ENCODE data around the gene CEP72. TPM values are rescaled to one million over a fixed set of nuclear protein-coding genes. Genes with fewer than 3 reads are reported as not detected.

The CEP72 gene
- total and polyA plus RNA-seq, 10 of the 15 experiments (the other 5 are each of a cell fraction or from before 2014, with no cell fraction given) = 0.35 to 13.5 (median 8.3) TPM

GRCh38 chr5:675111-675870, 63.2 kb downstream of the CEP72 start:
- FAIRE-seq = no peak
- Histone ChIP-seq H3K36me3 (ENCODE audit: control insufficient read depth in 2 of 2, insufficient read depth in 2 of 2, low read length in 1 of 2) (no peaks in the 10 kb centered on the region), H3K9ac (ENCODE audit: control insufficient read depth, insufficient read depth, low read length) (no peak overlapping the region), H3K9me3 (replicated peaks; ENCODE audit: control insufficient read depth, insufficient read depth, low read length) (no peaks in the 10 kb centered on the region), H4K20me1 (ENCODE audit: control insufficient read depth, insufficient read depth) (no peaks in the 10 kb centered on the region), H3K27ac (ENCODE audit: control insufficient read depth, insufficient read depth) (no peak overlapping the region), H3K4me2 (ENCODE audit: control insufficient read depth, insufficient read depth) (no peak overlapping the region), H2AFZ (ENCODE audit: control insufficient read depth, low read depth, low read length) (no peak overlapping the region), H3K4me3 (no peak overlapping the region), H3K79me2 (ENCODE audit: control insufficient read depth, insufficient read depth, low read length) (no peaks in the 10 kb centered on the region), H3K4me1 (ENCODE audit: control insufficient read depth, insufficient read depth, low read length) (no peaks in the 10 kb centered on the region), H3K27me3 (replicated peaks in 1 of 2; ENCODE audit: control insufficient read depth in 2 of 2, insufficient read depth in 2 of 2, low read length in 1 of 2) (no peaks in the 10 kb centered on the region)
- intact Hi-C loops (cut with micrococcal nuclease; ENCODE audit: unreplicated experiment) (no loop called here), in situ Hi-C loops (cut with MboI) (no loop called here)
- BruUV-seq (replicated peaks) = no TSS peak
- TF ChIP-seq POLR2AphosphoS5 (IDR thresholded peaks at IDR 0.05; ENCODE audit: low read length) = no peak
- no peak for TF ChIP-seq ELK1 (IDR thresholded peaks at IDR 0.05; ENCODE audit: low read depth, low read length)
- TF ChIP-seq EED (IDR thresholded peaks at IDR 0.05; ENCODE audit: low read depth) = no peak
- TF ChIP-seq MEF2A (IDR thresholded peaks at IDR 0.05; ENCODE audit: insufficient read depth, low read depth, low read length) = no peak
- TF ChIP-seq IRF3 (IDR thresholded peaks at IDR 0.05) = no peak
- no peak for TF ChIP-seq SIX5 (IDR thresholded peaks at IDR 0.05; ENCODE audit: low read depth, low read length, severe bottlenecking)
- TF ChIP-seq RCOR1 (conservative IDR thresholded peaks at IDR 0.05; ENCODE audit: low read depth, low read length) = no peak
- no peak for TF ChIP-seq JUND (IDR thresholded peaks at IDR 0.05; ENCODE audit: low read depth, low read length)
- TF ChIP-seq SMARCA5 (IDR thresholded peaks at IDR 0.05) = no peak
- no peak for TF ChIP-seq NFIC (IDR thresholded peaks at IDR 0.05; ENCODE audit: low read depth, low read length)
- TF ChIP-seq BCL11A (IDR thresholded peaks at IDR 0.05; ENCODE audit: low read depth, low read length) = no peak
- TF ChIP-seq ZNF384 (IDR thresholded peaks at IDR 0.05; ENCODE audit: borderline replicate concordance, low read depth, low read length) = no peak
- TF ChIP-seq SMC3 (IDR thresholded peaks at IDR 0.05; ENCODE audit: borderline replicate concordance, low read length) = no peak
- no peak for TF ChIP-seq ZNF592 (IDR thresholded peaks at IDR 0.05)
- no peak for TF ChIP-seq GATAD2B (conservative IDR thresholded peaks at IDR 0.05; ENCODE audit: low read depth)
- TF ChIP-seq ZNF274 (IDR thresholded peaks at IDR 0.05; ENCODE audit: insufficient read depth, insufficient read length) = no peak
- no peak for TF ChIP-seq ZSCAN29 (IDR thresholded peaks at IDR 0.05)
- ChIA-PET SMC1A (ENCODE audit: uncharacterized antibody, unreplicated experiment) (no interaction called here), CTCF (no interaction called here), RAD21 (ENCODE audit: unreplicated experiment) (no interaction called here), POLR2A (no interaction called here)
- WGBS (ENCODE audit: insufficient coverage, insufficient replicate concordance, low lambda C conversion rate, missing lambda C conversion rate) = 47% methylated on average over 18 of the region's 20 CpGs
- no peak for ATAC-seq
- DNase-seq (ENCODE audit: low read depth, low spot score) = no peak

Measured in GM12878 (cell line).